DOHH2 (cell line): ENCODE data around the gene SLC6A9.

ENCODE experiments used
- H3F3A ChIP-seq: fragments of 200-600 bp; sonication (generic), shearing (Covaris generic); 2 replicates; pipeline ENCODE4 v1.6.0; 2016; ENCODE audit warnings: antibody characterized with exemption, mild to moderate bottlenecking; ENCODE audit not compliant: control insufficient read depth, insufficient read depth
- H3K27ac ChIP-seq: fragments of 200-600 bp; sonication (generic); 2 replicates; pipeline ENCODE4 v1.5.1; 2014; ENCODE audit warnings: low read depth, mild to moderate bottlenecking, low read length, moderate library complexity
- H3K27me3 ChIP-seq: fragments of 200-600 bp; sonication (generic); 2 replicates; pipeline ENCODE4 v1.6.1; 2014; ENCODE audit warnings: mild to moderate bottlenecking, low read length, mixed read lengths; ENCODE audit not compliant: control insufficient read depth
- H3K36me3 ChIP-seq: fragments of 200-600 bp; sonication (generic); 2 replicates; pipeline ENCODE4 v1.6.1; 2014; ENCODE audit warnings: mild to moderate bottlenecking, low read length, moderate library complexity, mixed read lengths; ENCODE audit not compliant: control insufficient read depth
- H3K4me1 ChIP-seq: fragments of 200-600 bp; sonication (generic); 2 replicates; pipeline ENCODE4 v1.6.1; 2014; ENCODE audit warnings: mild to moderate bottlenecking, low read length, mixed read lengths; ENCODE audit not compliant: control insufficient read depth
- H3K4me2 ChIP-seq: fragments of 200-600 bp; sonication (generic); 2 replicates; pipeline ENCODE4 v1.6.0; 2014; ENCODE audit warnings: mild to moderate bottlenecking, low read length, moderate library complexity
- H3K4me3 ChIP-seq: fragments of 200-600 bp; sonication (generic); 2 replicates; pipeline ENCODE4 v1.5.1; 2014; ENCODE audit warnings: mild to moderate bottlenecking, low read length, mixed read lengths
- H3K79me2 ChIP-seq: fragments of 200-600 bp; sonication (generic); 2 replicates; pipeline ENCODE4 v1.6.1; 2014; ENCODE audit warnings: mild to moderate bottlenecking, low read length, mixed read lengths; ENCODE audit not compliant: control insufficient read depth
- H3K9me2 ChIP-seq: fragments of 200-600 bp; sonication (generic); replicated peaks from 2 replicates; pipeline ENCODE4 v1.6.1; 2014; ENCODE audit warnings: mild to moderate bottlenecking, low read length, mixed read lengths; ENCODE audit not compliant: control insufficient read depth
- H3K9me3 ChIP-seq: fragments of 200-600 bp; sonication (generic); 2 replicates; pipeline ENCODE4 v1.6.1; 2014; ENCODE audit warnings: antibody characterized with exemption, low read length, mixed read lengths; ENCODE audit not compliant: control insufficient read depth, insufficient read depth
- H4K20me1 ChIP-seq: fragments of 200-600 bp; sonication (generic); 2 replicates; pipeline ENCODE4 v1.6.0; 2014; ENCODE audit warnings: low read depth, mild to moderate bottlenecking, antibody characterized with exemption, low read length, moderate library complexity; ENCODE audit not compliant: control insufficient read depth, insufficient read depth
- EZH2phosphoT487 ChIP-seq: fragments of 200-600 bp; sonication (generic); IDR thresholded peaks from 2 replicates; pipeline ENCODE4 v1.6.1; 2017; ENCODE audit warnings: borderline replicate concordance, mild to moderate bottlenecking, antibody characterized with exemption, low read length, moderate library complexity, mixed read lengths
- TF ChIP-seq, protein P1 (sequence below): fragments of 200-600 bp; sonication (generic); IDR thresholded peaks from one replicate; pipeline ENCODE4 v1.5.1; 2014; ENCODE audit warnings: antibody characterized with exemption, mild to moderate bottlenecking, low read depth, low read length; ENCODE audit not compliant: poor library complexity, severe bottlenecking

The SLC6A9 gene

GRCh38 chr1:44037154-44037553 is 5.9 kb upstream of the SLC6A9 start:
- Histone ChIP-seq H3K36me3 (no peaks in the 10 kb centered on the region), H3K4me1 (peaks cover 9% of the 10 kb centered on the region), H3K9me3 (no peaks in the 10 kb centered on the region), H3F3A (no peaks in the 10 kb centered on the region; the same call in 1 of the 2 replicates), H3K4me2 (no peak overlapping the region), H3K27me3 (peaks cover 10% of the 10 kb centered on the region), H3K9me2 (no peaks in the 10 kb centered on the region), H3K27ac (no peak overlapping the region), H4K20me1 (no peaks in the 10 kb centered on the region), H3K79me2 (no peaks in the 10 kb centered on the region), H3K4me3 (no peak overlapping the region)
- TF ChIP-seq, protein P1, sequence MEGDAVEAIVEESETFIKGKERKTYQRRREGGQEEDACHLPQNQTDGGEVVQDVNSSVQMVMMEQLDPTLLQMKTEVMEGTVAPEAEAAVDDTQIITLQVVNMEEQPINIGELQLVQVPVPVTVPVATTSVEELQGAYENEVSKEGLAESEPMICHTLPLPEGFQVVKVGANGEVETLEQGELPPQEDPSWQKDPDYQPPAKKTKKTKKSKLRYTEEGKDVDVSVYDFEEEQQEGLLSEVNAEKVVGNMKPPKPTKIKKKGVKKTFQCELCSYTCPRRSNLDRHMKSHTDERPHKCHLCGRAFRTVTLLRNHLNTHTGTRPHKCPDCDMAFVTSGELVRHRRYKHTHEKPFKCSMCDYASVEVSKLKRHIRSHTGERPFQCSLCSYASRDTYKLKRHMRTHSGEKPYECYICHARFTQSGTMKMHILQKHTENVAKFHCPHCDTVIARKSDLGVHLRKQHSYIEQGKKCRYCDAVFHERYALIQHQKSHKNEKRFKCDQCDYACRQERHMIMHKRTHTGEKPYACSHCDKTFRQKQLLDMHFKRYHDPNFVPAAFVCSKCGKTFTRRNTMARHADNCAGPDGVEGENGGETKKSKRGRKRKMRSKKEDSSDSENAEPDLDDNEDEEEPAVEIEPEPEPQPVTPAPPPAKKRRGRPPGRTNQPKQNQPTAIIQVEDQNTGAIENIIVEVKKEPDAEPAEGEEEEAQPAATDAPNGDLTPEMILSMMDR = no peak
- TF ChIP-seq EZH2phosphoT487 = no peak

DNA sequence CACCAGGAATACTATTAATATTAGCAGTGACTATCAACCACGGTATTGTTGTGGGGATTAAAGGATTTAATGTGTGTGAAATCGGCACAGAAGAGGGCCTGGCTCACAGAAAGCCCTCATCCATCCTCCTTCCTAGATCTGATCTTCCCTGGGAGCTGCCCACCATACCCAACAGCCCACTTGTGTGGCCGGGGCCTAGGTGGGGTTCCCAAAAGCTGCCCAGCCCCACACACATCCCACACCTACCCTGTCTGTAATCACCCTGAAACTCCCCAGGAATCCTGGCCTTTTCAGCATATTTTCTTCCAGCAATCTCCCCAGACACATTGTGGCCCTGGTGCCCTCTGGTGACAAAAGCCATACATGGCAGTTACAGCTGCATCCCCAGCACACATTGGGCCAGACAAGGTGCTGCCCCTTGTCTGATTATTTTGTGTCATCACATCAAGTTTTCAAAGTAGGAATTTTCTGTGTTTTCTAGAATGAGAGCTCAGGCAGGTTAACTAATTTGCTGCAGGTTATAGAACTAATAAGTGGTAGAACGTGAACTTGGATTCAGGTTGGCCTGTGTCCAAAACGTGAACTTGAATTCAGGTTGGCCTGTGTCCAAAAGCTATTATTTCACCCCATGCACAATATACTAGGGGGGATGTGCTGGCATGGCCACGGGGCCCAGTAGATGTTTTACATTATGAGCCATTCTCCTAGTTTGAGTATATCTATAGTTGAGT is 5.3 kb upstream of the SLC6A9 start:
- Histone ChIP-seq H3K4me3 (no peak overlapping the region), H3K4me2 (no peak overlapping the region), H4K20me1 (no peaks in the 10 kb centered on the region), H3K27me3 (peaks cover 15% of the 10 kb centered on the region), H3K4me1 (peaks cover 11% of the 10 kb centered on the region), H3K36me3 (no peaks in the 10 kb centered on the region), H3K9me2 (no peaks in the 10 kb centered on the region), H3K27ac (no peak overlapping the region), H3K9me3 (no peaks in the 10 kb centered on the region), H3F3A (no peaks in the 10 kb centered on the region; the same call in 1 of the 2 replicates), H3K79me2 (no peaks in the 10 kb centered on the region)
- TF ChIP-seq EZH2phosphoT487 = no peak
- TF ChIP-seq, protein P1 = peak; percentile 86

GRCh38 chr1:44035726-44036408 is 4.6 kb upstream of the SLC6A9 start:
- H3K9me2 ChIP-seq = no peaks in the 10 kb centered on the region
- H3K4me2 ChIP-seq = no peak overlapping the region
- no peaks in the 10 kb centered on the region for H3K36me3 ChIP-seq
- H3K27me3 ChIP-seq = peaks cover 19% of the 10 kb centered on the region
- no peak for TF ChIP-seq EZH2phosphoT487
- TF ChIP-seq, protein P1 = no peak
- H4K20me1 ChIP-seq = no peaks in the 10 kb centered on the region
- H3K27ac ChIP-seq = no peak overlapping the region
- H3K9me3 ChIP-seq = no peaks in the 10 kb centered on the region
- H3K4me1 ChIP-seq = peaks cover 15% of the 10 kb centered on the region
- no peaks in the 10 kb centered on the region for H3K79me2 ChIP-seq
- H3K4me3 ChIP-seq = no peak overlapping the region
- H3F3A ChIP-seq = no peaks in the 10 kb centered on the region; the same call in 1 of the 2 replicates
